SH-SY5Y (cell line): Measurements from ENCODE around the gene LATS1.

Source experiments
- GATA2 ChIP-seq: IDR thresholded peaks from 2 replicates; pipeline ENCODE4 v1.6.1; 2011; ENCODE audit warnings: mild to moderate bottlenecking, low read depth, low read length
- GATA3 ChIP-seq: IDR thresholded peaks from 2 replicates; pipeline ENCODE4 v1.6.1; 2011; ENCODE audit warnings: low read depth, mild to moderate bottlenecking, low read length, moderate library complexity

- TF ChIP-seq GATA3 (no peak), GATA2 (no peak)
Measured at GRCh38 chr6:149683256-149683859, 34.5 kb downstream of the LATS1 start.
